ENCODE measurements around the gene ZSWIM7. TPM values are rescaled to one million over a fixed set of nuclear protein-coding genes. Genes with fewer than 3 reads are reported as not detected.

ZSWIM7 gene
- polyA plus RNA-seq, 4 donors = 20.0 to 33.8 (median 26.1) TPM

Other genes starting within 250 kb of the ZSWIM7 start
- 1 to 10 TPM in 2 of 4 donors, not detected in 2; 3.0 to 6.0 TPM for gene ADORA2B, start 54.6 kb downstream of the ZSWIM7 start, polyA plus RNA-seq
- gene TTC19, start 120 bp upstream of the ZSWIM7 start, polyA plus RNA-seq = 10 to 100 TPM; 28.9 to 57.1 (median 35.7) TPM
- 100 to 1,000 TPM in 3 of 4 donors, 10 to 100 TPM in 1; 69.3 to 227 (median 157) TPM for gene NCOR1, start 215.8 kb upstream of the ZSWIM7 start, polyA plus RNA-seq
- 10 to 100 TPM; 19.0 to 43.1 (median 25.9) TPM for gene PIGL, start 217.5 kb upstream of the ZSWIM7 start, polyA plus RNA-seq

Measured in small intestine (tissue), 4 donors.